PC-3 (cell line): ENCODE results near the gene SYPL1. TPM values are rescaled to one million over a fixed set of nuclear protein-coding genes. Genes with fewer than 3 reads are reported as not detected.

Experiments
- ATAC-seq: fragments of 200-7000 bp; cut with Tn5 transposase; 2 replicates; pipeline ENCODE4 v1.9.1; 2020; ENCODE audit warnings: mild to moderate bottlenecking, moderate library complexity
- BruUV-seq: library from RNA; stranded (reverse); fragments of 400-500 nt; replicated peaks from 2 replicates; lab custom pipeline; 2021; lab: Mats Ljungman, UMichigan
- CTCF ChIA-PET: fragments of 300-600 bp; sonication (Branson Sonifier 250); formaldehyde crosslinking; loops from one replicate; lab custom pipeline; 2022; ENCODE audit warnings: antibody characterized with exemption; lab: Charles Lee
- POLR2A ChIA-PET: fragments of 300-600 bp; sonication (Branson Sonifier 250); formaldehyde crosslinking; loops from one replicate; lab custom pipeline; 2022; ENCODE audit warnings: antibody characterized with exemption; ENCODE audit not compliant: unreplicated experiment; lab: Charles Lee
- DNase-seq: peaks from one replicate; pipeline ENCODE4 v3.0.0-alpha.2; 2015
- H2AFZ ChIP-seq: fragments of 300-600 bp; sonication (generic); 2 replicates; pipeline ENCODE4 v1.6.0; 2016; ENCODE audit warnings: antibody characterized with exemption, low read length
- H3F3A ChIP-seq: fragments of 300-600 bp; sonication (generic); one replicate; pipeline ENCODE4 v1.6.0; 2017; ENCODE audit warnings: antibody characterized with exemption, low read length, control low read depth, mild to moderate bottlenecking; ENCODE audit not compliant: unreplicated experiment
- H3K27ac ChIP-seq: fragments of 300-600 bp; sonication (generic); 2 replicates; pipeline ENCODE4 v1.5.1; 2016; ENCODE audit warnings: mild to moderate bottlenecking, low read length
- H3K27me3 ChIP-seq: fragments of 300-600 bp; sonication (generic); 2 replicates; pipeline ENCODE4 v1.6.1; 2016; ENCODE audit warnings: low read length, mixed read lengths
- H3K36me3 ChIP-seq: fragments of 300-600 bp; sonication (generic); 2 replicates; pipeline ENCODE4 v1.6.1; 2016; ENCODE audit warnings: low read depth, mixed run types, low read length, mixed read lengths
- H3K4me1 ChIP-seq: fragments of 300-600 bp; sonication (generic); 2 replicates; pipeline ENCODE4 v1.5.1; 2016; ENCODE audit warnings: low read length; ENCODE audit not compliant: insufficient read depth
- H3K4me2 ChIP-seq: fragments of 300-600 bp; sonication (generic); 2 replicates; pipeline ENCODE4 v1.6.0; 2016; ENCODE audit warnings: low read length
- H3K4me3 ChIP-seq: fragments of 300-600 bp; sonication (generic); 2 replicates; pipeline ENCODE4 v1.5.1; 2016; ENCODE audit warnings: mild to moderate bottlenecking, low read length, mixed read lengths
- H3K79me2 ChIP-seq: fragments of 300-600 bp; sonication (generic); 2 replicates; pipeline ENCODE4 v1.6.1; 2017; ENCODE audit warnings: low read length, mixed read lengths
- H3K9ac ChIP-seq: fragments of 300-600 bp; sonication (generic); 2 replicates; pipeline ENCODE4 v1.6.0; 2016; ENCODE audit warnings: mild to moderate bottlenecking, low read length
- H3K9me2 ChIP-seq: fragments of 300-600 bp; sonication (generic); replicated peaks from 2 replicates; pipeline ENCODE4 v1.6.1; 2016; ENCODE audit warnings: mixed run types, low read length, mixed read lengths
- H3K9me3 ChIP-seq: fragments of 300-600 bp; sonication (generic); 2 replicates; pipeline ENCODE4 v1.6.1; 2016; ENCODE audit warnings: low read length, mixed read lengths
- H4K20me1 ChIP-seq: fragments of 300-600 bp; sonication (generic); 2 replicates; pipeline ENCODE4 v1.6.1; 2016; ENCODE audit warnings: low read length, mixed read lengths
- EZH2 ChIP-seq: fragments of 300-600 bp; sonication (generic); IDR thresholded peaks from one replicate; pipeline ENCODE4 v1.6.1; 2017; ENCODE audit warnings: antibody characterized with exemption, mild to moderate bottlenecking, low read length; ENCODE audit not compliant: unreplicated experiment
- EZH2phosphoT487 ChIP-seq: fragments of 300-600 bp; sonication (generic); IDR thresholded peaks from 2 replicates; pipeline ENCODE4 v1.6.1; 2018; ENCODE audit warnings: mild to moderate bottlenecking, antibody characterized with exemption, low read length, borderline replicate concordance
- intact Hi-C: fragments of 100-400 bp; cut with micrococcal nuclease; formaldehyde crosslinking; loops from 2 replicates; pipeline ENCODE4 v1.9.0; 2023
- total RNA-seq: library from RNA; depleted of rRNA; stranded (reverse); fragments of >200 nt; gene quantifications from 2 replicates; pipeline ENCODE4 v1.2.3, GENCODE V29; 2014
- TF ChIP-seq, protein P1 (sequence below): fragments of 300-600 bp; sonication (generic); conservative IDR thresholded peaks from 2 replicates; pipeline ENCODE4 v1.5.1; 2017; ENCODE audit warnings: antibody characterized with exemption, low read depth, mild to moderate bottlenecking, low read length

Gene SYPL1
- total RNA-seq, 1 experiment from 2014 or later: 45.9 TPM

DNA sequence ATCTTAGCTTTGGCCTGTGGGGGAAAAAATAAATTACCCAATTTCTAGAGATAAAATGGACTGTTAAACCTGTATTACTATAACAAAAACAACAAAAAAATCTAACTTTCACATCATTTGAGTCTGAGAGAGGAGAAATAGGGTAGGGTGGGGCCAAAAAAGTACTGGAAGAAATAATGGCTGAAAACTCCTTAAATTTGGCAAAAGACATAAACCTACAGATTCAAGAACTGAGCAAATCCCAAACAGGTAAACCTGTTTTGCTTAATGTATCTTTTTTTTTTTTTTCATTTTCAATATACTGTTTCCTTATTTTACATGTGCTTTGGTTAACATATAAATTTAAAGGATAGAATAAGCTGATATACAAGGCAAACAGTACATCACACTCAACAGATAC is 27.1 kb downstream of the SYPL1 start:
- Histone ChIP-seq H3K27me3 (no peaks in the 10 kb centered on the region), H3K4me2 (no peak overlapping the region), H3F3A (no peaks in the 10 kb centered on the region), H2AFZ (no peak overlapping the region), H3K36me3 (peaks cover 34% of the 10 kb centered on the region), H3K4me3 (no peak overlapping the region), H3K79me2 (no peaks in the 10 kb centered on the region), H3K9ac (no peak overlapping the region), H3K9me2 (no peaks in the 10 kb centered on the region), H3K9me3 (no peaks in the 10 kb centered on the region), H4K20me1 (no peaks in the 10 kb centered on the region), H3K27ac (no peak overlapping the region), H3K4me1 (no peaks in the 10 kb centered on the region)
- ChIA-PET CTCF (interaction anchor here (0.6 kb wide), 2 partner anchors 10 to 1117 kb away, joined by 4 to 5 read pairs; no protein-coding TSS in a partner anchor), POLR2A (no interaction called here)
- no TSS peak for BruUV-seq
- TF ChIP-seq, protein P1, sequence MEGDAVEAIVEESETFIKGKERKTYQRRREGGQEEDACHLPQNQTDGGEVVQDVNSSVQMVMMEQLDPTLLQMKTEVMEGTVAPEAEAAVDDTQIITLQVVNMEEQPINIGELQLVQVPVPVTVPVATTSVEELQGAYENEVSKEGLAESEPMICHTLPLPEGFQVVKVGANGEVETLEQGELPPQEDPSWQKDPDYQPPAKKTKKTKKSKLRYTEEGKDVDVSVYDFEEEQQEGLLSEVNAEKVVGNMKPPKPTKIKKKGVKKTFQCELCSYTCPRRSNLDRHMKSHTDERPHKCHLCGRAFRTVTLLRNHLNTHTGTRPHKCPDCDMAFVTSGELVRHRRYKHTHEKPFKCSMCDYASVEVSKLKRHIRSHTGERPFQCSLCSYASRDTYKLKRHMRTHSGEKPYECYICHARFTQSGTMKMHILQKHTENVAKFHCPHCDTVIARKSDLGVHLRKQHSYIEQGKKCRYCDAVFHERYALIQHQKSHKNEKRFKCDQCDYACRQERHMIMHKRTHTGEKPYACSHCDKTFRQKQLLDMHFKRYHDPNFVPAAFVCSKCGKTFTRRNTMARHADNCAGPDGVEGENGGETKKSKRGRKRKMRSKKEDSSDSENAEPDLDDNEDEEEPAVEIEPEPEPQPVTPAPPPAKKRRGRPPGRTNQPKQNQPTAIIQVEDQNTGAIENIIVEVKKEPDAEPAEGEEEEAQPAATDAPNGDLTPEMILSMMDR: no peak
- no peak for TF ChIP-seq EZH2phosphoT487
- no peak for TF ChIP-seq EZH2
- no peak for ATAC-seq
- intact Hi-C loops: no loop called here
- no peak for DNase-seq

- Histone ChIP-seq H3K9ac (no peak overlapping the region), H2AFZ (no peak overlapping the region), H3K9me3 (no peaks in the 10 kb centered on the region), H3K27ac (no peak overlapping the region), H3F3A (no peaks in the 10 kb centered on the region), H3K79me2 (no peaks in the 10 kb centered on the region), H3K9me2 (no peaks in the 10 kb centered on the region), H3K4me1 (no peaks in the 10 kb centered on the region), H3K4me3 (no peak overlapping the region), H3K4me2 (no peak overlapping the region), H3K27me3 (no peaks in the 10 kb centered on the region), H4K20me1 (no peaks in the 10 kb centered on the region), H3K36me3 (peaks cover 22% of the 10 kb centered on the region)
- no peak for DNase-seq
- TF ChIP-seq, protein P1: no peak
- TF ChIP-seq EZH2: no peak
- no peak for TF ChIP-seq EZH2phosphoT487
- no TSS peak for BruUV-seq
- CTCF ChIA-PET: no interaction called here
- intact Hi-C loops: no loop called here
- POLR2A ChIA-PET: no interaction called here
- ATAC-seq: no peak
These were observed 28.4 kb downstream of the SYPL1 start for GRCh38 chr7:106083717-106084116.

DNA sequence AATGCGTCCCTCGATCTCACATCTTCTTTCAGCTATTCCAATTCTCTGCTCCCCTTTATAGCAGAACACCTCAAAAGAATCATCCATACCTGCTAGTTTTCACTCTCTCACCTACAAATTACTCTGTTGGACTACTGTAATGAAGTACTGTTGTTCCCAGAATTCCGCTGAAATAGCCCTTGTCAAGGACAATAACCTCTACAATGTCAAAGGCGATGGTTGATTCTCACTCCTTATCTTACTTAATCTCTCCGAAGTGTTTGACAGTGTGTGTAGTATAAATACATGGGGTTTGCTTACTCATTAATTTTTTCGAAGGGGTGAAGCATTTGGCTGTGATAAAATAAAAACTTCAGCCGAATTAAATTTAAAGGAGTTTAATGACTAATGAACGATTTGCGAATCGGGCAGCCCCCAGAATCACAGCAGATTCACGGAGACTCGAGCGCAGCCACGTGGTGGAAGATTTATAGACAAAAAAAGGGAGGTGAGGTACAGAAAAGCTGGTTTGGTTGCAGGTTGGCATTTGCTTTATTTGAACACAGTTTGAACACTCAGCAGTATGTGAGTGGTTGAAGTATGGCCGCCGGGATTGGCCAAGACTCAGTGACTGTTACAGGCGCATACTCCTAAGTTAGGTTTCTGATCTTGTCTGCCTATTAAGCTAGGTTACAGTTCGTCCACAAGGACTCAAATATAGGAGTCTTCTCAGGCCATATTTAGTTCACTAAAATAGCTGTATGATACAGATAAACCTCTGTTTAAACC is 29.8 kb downstream of the SYPL1 start:
- Histone ChIP-seq H3K4me3 (no peak overlapping the region), H3K9me3 (no peaks in the 10 kb centered on the region), H3K9ac (no peak overlapping the region), H3K27me3 (no peaks in the 10 kb centered on the region), H3K4me2 (no peak overlapping the region), H3K79me2 (no peaks in the 10 kb centered on the region), H3K36me3 (peaks cover 12% of the 10 kb centered on the region; the same call in 1 of the 2 replicates), H4K20me1 (no peaks in the 10 kb centered on the region), H3F3A (no peaks in the 10 kb centered on the region), H3K9me2 (no peaks in the 10 kb centered on the region), H3K4me1 (no peaks in the 10 kb centered on the region), H3K27ac (no peak overlapping the region), H2AFZ (no peak overlapping the region)
- no peak for ATAC-seq
- ChIA-PET POLR2A (no interaction called here), CTCF (no interaction called here)
- no peak for DNase-seq
- intact Hi-C loops: no loop called here
- no TSS peak for BruUV-seq
- TF ChIP-seq, protein P1: no peak
- no peak for TF ChIP-seq EZH2phosphoT487
- no peak for TF ChIP-seq EZH2
